CD4-positive, alpha-beta memory T cell (primary cell): ENCODE data around the gene ANOS1. TPM values are rescaled to one million over a fixed set of nuclear protein-coding genes. Genes with fewer than 3 reads are reported as not detected.
"Not testable (repeated sequence)": the region's sequence is repeated elsewhere in the genome, so short reads cannot be mapped to it uniquely, and the experiment has no call there.

Experiments
- CTCF ChIA-PET: fragments of 350-600 bp; sonication (Branson Sonifier 250); formaldehyde crosslinking; loops from one replicate; lab custom pipeline; 2021; ENCODE audit warnings: inconsistent platforms; ENCODE audit not compliant: partially characterized antibody; lab: Charles Lee
- POLR2A ChIA-PET: fragments of 350-600 bp; sonication (Branson Sonifier 250); formaldehyde crosslinking; loops from one replicate; lab custom pipeline; 2021; ENCODE audit not compliant: partially characterized antibody; lab: Charles Lee
- DNase-seq, 5 donors: peaks; one replicate each; pipeline versions ENCODE4 v3.0.0 to v3.0.0-alpha.2; 2020 to 2022; ENCODE audit warnings: mixed read lengths in 1 of 5
- H3K27ac ChIP-seq: one replicate; pipeline ENCODE4 v1.7.0; 2013; ENCODE audit warnings: low read depth, low read length
- H3K27me3 ChIP-seq: 2 replicates; pipeline ENCODE4 v1.7.0; 2013; ENCODE audit warnings: mild to moderate bottlenecking, low read length, moderate library complexity; ENCODE audit not compliant: insufficient read depth
- H3K36me3 ChIP-seq: 2 replicates; pipeline ENCODE4 v1.7.0; 2013; ENCODE audit warnings: mild to moderate bottlenecking, low read length, moderate library complexity; ENCODE audit not compliant: insufficient read depth
- H3K4me1 ChIP-seq: 2 replicates; pipeline ENCODE4 v1.7.0; 2013; ENCODE audit warnings: mild to moderate bottlenecking, low read length, moderate library complexity; ENCODE audit not compliant: insufficient read depth
- H3K4me3 ChIP-seq, 2 donors: one replicate each; pipeline ENCODE4 v1.7.0; 2013; ENCODE audit warnings: low read length in 2 of 2, mild to moderate bottlenecking in 1 of 2
- H3K9me3 ChIP-seq, 2 donors: one replicate each; pipeline ENCODE4 v1.7.0; 2013; ENCODE audit warnings: low read length in 2 of 2, control low read depth in 1 of 2; ENCODE audit not compliant: control insufficient read depth in 1 of 2
- H3K27ac Mint-ChIP-seq, 7 donors: one replicate each; pipeline ENCODE4 v1.8.0; 2020 to 2021; ENCODE audit warnings: mixed read lengths in 7 of 7, mild to moderate bottlenecking in 6 of 7, inconsistent platforms in 3 of 7, moderate library complexity in 3 of 7
- H3K27me3 Mint-ChIP-seq, 2 donors: one replicate each; pipeline ENCODE4 v1.8.0; 2020 to 2021; ENCODE audit warnings: mixed read lengths in 2 of 2
- H3K36me3 Mint-ChIP-seq, 2 donors: one replicate each; pipeline ENCODE4 v1.8.0; 2020 to 2021; ENCODE audit warnings: mixed read lengths in 2 of 2, inconsistent platforms in 1 of 2, mild to moderate bottlenecking in 1 of 2
- H3K4me1 Mint-ChIP-seq, 4 donors: one replicate each; pipeline ENCODE4 v1.8.0; 2020 to 2021; ENCODE audit warnings: mixed read lengths in 4 of 4, mild to moderate bottlenecking in 1 of 4
- H3K4me3 Mint-ChIP-seq, 8 donors: one replicate each; pipeline ENCODE4 v1.8.0; 2020 to 2021; ENCODE audit warnings: mixed read lengths in 8 of 8, mild to moderate bottlenecking in 7 of 8, moderate library complexity in 6 of 8, inconsistent platforms in 3 of 8
- H3K9me3 Mint-ChIP-seq, 8 donors: one replicate each; pipeline ENCODE4 v1.8.0; 2020 to 2021; ENCODE audit warnings: mixed read lengths in 8 of 8, mild to moderate bottlenecking in 5 of 8, inconsistent platforms in 3 of 8, moderate library complexity in 1 of 8
- intact Hi-C: fragments of 100-400 bp; cut with micrococcal nuclease; formaldehyde crosslinking; loops from one replicate; pipeline ENCODE4 v1.15.1; 2023
- polyA plus RNA-seq, 2 donors: library from polyadenylated mRNA; unstranded; fragments of 300-500 nt; fragmentation: Illumina TruSeq; gene quantifications; one replicate each; pipeline ENCODE4 v1.2.3, GENCODE V29; 2021
- total RNA-seq, 2 experiments: library from RNA; stranded (reverse); gene quantifications; one replicate each; pipeline ENCODE4 v1.2.3, GENCODE V29; 2021

ANOS1 gene, protein sequence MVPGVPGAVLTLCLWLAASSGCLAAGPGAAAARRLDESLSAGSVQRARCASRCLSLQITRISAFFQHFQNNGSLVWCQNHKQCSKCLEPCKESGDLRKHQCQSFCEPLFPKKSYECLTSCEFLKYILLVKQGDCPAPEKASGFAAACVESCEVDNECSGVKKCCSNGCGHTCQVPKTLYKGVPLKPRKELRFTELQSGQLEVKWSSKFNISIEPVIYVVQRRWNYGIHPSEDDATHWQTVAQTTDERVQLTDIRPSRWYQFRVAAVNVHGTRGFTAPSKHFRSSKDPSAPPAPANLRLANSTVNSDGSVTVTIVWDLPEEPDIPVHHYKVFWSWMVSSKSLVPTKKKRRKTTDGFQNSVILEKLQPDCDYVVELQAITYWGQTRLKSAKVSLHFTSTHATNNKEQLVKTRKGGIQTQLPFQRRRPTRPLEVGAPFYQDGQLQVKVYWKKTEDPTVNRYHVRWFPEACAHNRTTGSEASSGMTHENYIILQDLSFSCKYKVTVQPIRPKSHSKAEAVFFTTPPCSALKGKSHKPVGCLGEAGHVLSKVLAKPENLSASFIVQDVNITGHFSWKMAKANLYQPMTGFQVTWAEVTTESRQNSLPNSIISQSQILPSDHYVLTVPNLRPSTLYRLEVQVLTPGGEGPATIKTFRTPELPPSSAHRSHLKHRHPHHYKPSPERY
- under 1 TPM; 0.14 to 0.15 TPM for total RNA-seq
- polyA plus RNA-seq, result not detected

DNA sequence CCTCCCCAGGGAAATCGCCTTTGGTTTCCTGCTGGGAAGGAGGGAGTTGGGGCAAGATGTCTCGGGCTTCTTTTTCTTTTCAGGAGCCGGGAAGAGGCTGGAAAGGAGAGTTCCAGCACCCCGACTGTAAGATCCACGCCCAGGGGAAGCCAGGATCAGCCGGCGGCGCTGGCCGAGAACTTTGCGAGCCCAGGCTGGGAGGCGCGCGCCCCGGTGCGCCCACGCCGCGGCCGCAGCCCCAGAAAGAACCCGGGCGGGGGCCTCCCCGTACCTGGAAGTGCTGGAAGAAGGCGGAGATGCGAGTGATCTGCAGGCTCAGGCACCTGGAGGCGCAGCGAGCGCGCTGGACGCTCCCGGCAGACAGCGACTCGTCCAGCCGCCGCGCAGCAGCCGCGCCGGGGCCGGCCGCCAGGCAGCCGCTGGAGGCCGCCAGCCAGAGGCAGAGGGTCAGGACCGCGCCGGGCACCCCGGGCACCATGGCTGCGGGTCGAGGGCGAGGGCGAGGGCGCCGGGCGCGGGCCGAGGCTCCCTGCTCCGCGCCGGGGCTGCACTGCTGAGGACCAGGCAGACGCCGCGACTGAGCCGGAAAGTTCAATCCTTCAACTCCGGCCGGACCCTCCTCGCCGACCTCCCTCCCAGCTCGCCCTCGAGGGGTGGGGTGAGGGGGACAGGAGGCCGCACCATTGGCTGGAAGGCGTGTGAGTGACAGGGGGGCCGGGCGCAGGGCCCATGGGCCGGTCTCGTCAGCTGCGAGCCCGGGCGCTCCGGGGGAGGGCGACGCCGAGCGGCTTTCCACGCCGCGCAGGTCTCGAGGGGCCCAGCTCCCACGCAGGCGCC lies at the start of gene ANOS1:
TSS of gene ANOS1 (minus strand) at position 579 of the 837 bp plus-strand sequence. CDS start at position 478, 101 bp downstream.
- Mint-ChIP-seq H3K9me3 (no peaks in the 10 kb centered on the region), H3K27ac (no peak within 1 kb of the TSS), H3K27me3 (peaks cover 15 to 16% of the 10 kb centered on the region in 2 donors), H3K36me3 (no peaks in the 10 kb centered on the region), H3K4me1 (peaks cover 3 to 6% (median 5%) of the 10 kb centered on the region in 4 donors), H3K4me3 (peak within 1 kb of the TSS in 5 of 8 donors; percentile 8 to 45 (median 34))
- ChIA-PET CTCF (no interaction called here), POLR2A (no interaction called here)
- Histone ChIP-seq H3K4me3 (no peak within 1 kb of the TSS), H3K27ac (no peak within 1 kb of the TSS), H3K9me3 (no peaks in the 10 kb centered on the region), H3K27me3 (no peaks in the 10 kb centered on the region), H3K36me3 (no peaks in the 10 kb centered on the region), H3K4me1 (no peaks in the 10 kb centered on the region)
- intact Hi-C loops, result no loop called here
- no peak for DNase-seq

DNA sequence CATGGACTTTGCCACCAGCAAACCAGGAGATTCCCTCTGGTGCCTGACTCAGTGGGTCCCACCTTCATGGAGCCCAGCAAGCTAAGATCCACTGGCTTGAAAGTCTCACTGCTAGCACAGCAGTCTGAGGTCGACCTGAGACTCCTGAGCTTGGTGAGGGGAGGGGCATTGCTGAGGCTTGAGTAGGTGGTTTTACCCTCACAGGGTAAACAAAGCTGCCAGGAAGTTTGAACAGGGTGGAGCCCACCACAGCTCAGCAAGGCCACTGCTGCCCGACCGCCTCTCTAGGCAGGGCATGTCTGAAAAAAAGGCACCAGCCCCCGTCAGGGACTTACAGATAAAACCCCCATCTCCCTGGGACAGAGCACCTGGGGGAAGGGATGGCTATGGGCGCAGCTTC lies 41.2 kb upstream of the ANOS1 start:
- Mint-ChIP-seq H3K27ac (no peak overlapping the region), H3K4me3 (no peak overlapping the region), H3K27me3 (peaks cover 0 to 8% of the 10 kb centered on the region in 2 donors), H3K4me1 (peaks cover 0 to 8% (median 1%) of the 10 kb centered on the region in 4 donors), H3K36me3 (no peaks in the 10 kb centered on the region), H3K9me3 (peaks cover 0 to 6% (median 0%) of the 10 kb centered on the region in 8 donors)
- H3K27me3 ChIP-seq, result no peaks in the 10 kb centered on the region
- DNase-seq, result no peak
- intact Hi-C loops, result no loop called here
- CTCF ChIA-PET, result no interaction called here
- no peak overlapping the region for H3K4me3 ChIP-seq
- no peaks in the 10 kb centered on the region for H3K36me3 ChIP-seq
- POLR2A ChIA-PET, result no interaction called here
- no peak overlapping the region for H3K27ac ChIP-seq
- H3K9me3 ChIP-seq, result no peaks in the 10 kb centered on the region
- H3K4me1 ChIP-seq, result peaks cover 4% of the 10 kb centered on the region

DNA sequence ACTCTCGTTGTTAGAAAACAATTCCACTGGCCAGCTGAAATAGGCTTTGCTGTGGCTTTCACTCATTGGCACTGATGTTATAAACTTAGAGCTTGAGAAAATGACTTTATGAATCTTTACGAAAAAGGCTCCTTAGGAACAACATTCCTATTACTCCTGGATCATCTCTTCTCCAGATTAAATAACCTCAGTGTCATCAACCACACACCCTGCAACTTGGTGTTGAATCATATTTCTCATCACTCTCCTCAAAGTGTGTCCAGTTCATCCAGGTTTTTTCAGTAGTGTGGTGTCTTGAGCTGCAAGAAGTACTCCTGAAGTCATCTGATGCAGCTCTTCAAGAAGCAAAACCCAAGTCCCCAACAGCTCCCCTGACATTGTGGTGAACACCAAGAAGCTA lies 28.1 kb upstream of the ANOS1 start:
- no peak overlapping the region for H3K27ac ChIP-seq
- H3K9me3 ChIP-seq, result no peaks in the 10 kb centered on the region
- H3K4me1 ChIP-seq, result no peaks in the 10 kb centered on the region
- no peak for DNase-seq
- peaks cover 5 to 10% of the 10 kb centered on the region in 2 donors for H3K27me3 Mint-ChIP-seq
- H3K27me3 ChIP-seq, result no peaks in the 10 kb centered on the region
- no peak overlapping the region for H3K27ac Mint-ChIP-seq
- no peaks in the 10 kb centered on the region for H3K36me3 ChIP-seq
- no peak overlapping the region for H3K4me3 Mint-ChIP-seq
- H3K36me3 Mint-ChIP-seq, result no peaks in the 10 kb centered on the region
- peaks cover 0 to 4% (median 0%) of the 10 kb centered on the region in 8 donors for H3K9me3 Mint-ChIP-seq
- intact Hi-C loops, result no loop called here
- POLR2A ChIA-PET, result no interaction called here
- no peak overlapping the region for H3K4me3 ChIP-seq
- no peaks in the 10 kb centered on the region for H3K4me1 Mint-ChIP-seq
- CTCF ChIA-PET, result no interaction called here

DNA sequence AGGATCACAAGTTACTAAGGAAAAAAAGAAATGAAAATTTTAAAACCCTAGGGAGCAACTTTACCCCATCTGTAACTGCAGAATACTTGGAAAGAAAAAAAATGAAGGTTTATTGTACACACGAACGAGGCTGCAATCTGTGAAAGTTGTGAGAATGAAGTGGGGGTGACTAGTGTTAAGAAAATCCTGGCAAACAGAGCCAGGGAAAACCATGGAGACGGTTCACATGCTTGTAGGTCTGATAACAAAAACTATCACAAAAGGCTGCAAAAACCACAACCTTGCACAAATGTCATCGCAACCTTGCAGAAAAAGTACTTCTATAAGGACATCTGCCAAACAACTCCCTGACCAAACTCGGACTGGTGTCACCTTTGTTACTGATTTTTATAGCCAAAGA lies 26.8 kb upstream of the ANOS1 start:
- intact Hi-C loops, result not testable (repeated sequence)

DNA sequence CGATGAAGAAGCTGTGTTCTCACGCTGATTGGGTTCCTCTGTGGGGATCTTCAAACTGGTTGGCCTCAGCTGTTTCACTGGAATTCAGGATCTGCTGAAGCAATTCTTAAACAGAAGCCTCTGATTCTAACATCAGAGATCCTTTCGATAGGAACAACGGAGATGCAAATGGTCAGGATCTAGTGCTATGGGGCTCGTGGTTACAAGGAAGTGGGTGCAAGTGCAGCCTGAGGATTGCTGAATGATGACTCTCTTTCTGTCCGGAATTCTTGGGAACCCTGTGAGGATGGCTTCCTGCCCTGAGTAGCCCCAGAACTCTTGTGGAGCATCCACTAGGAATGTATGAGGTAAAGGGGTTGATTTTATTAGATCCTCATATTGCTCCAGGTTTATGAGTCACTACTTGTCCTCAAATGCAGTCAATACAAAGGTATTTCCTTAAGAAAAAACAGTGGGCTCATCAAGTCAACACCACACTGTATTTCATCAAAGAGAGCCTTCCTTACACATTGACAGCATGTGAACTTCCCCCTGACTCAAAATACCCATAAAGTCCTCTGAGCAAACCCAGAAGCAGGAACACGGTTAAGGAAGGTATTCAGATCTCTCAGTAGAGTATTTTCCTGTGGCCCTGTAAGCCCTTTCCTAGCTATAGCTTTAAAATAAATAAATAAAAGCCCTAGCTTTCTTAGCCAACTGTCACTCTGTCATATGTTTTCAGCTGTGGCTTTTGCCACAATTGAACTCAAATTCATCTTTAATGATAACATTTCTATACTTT lies 25.9 kb upstream of the ANOS1 start:
- H3K36me3 Mint-ChIP-seq, intact Hi-C loops, CTCF ChIA-PET, H3K27ac Mint-ChIP-seq, H3K4me3 ChIP-seq, H3K4me1 Mint-ChIP-seq, H3K27me3 ChIP-seq, DNase-seq, H3K9me3 ChIP-seq, POLR2A ChIA-PET, H3K9me3 Mint-ChIP-seq, H3K4me1 ChIP-seq, H3K4me3 Mint-ChIP-seq, H3K36me3 ChIP-seq, H3K27me3 Mint-ChIP-seq, H3K27ac ChIP-seq: not testable (repeated sequence)

More for the DNA sequence above, 26.8 kb upstream of the ANOS1 start:
- H3K27ac Mint-ChIP-seq, H3K36me3 ChIP-seq, H3K4me3 Mint-ChIP-seq, H3K9me3 ChIP-seq, H3K27me3 Mint-ChIP-seq, H3K36me3 Mint-ChIP-seq, CTCF ChIA-PET, DNase-seq, H3K9me3 Mint-ChIP-seq, H3K4me1 ChIP-seq, H3K27ac ChIP-seq, H3K4me3 ChIP-seq, H3K27me3 ChIP-seq, H3K4me1 Mint-ChIP-seq, POLR2A ChIA-PET: not testable (repeated sequence)

DNA sequence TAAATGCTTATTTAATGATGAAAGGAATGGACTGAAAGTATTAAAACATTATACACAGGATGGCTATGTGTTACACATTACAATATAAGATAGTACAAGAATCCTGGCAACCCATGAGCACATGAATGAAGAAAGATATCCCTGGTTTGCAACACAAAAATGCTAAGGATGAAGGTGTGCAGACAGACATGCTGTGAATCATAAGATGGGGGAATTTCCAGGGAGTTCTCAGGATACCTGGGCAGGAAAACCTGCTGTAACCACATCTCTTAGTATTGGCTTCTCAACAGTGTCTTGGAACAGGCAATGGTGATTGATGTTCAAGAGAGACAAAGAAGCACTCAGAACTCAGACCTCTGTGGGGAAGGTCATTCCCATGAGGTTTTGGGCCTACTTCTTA lies 23.9 kb upstream of the ANOS1 start:
- Mint-ChIP-seq H3K27ac (no peak overlapping the region), H3K4me1 (no peaks in the 10 kb centered on the region), H3K36me3 (no peaks in the 10 kb centered on the region), H3K4me3 (no peak overlapping the region), H3K9me3 (peaks cover 0 to 4% (median 0%) of the 10 kb centered on the region in 8 donors), H3K27me3 (peaks cover 0 to 2% of the 10 kb centered on the region in 2 donors)
- Histone ChIP-seq H3K4me1 (no peaks in the 10 kb centered on the region), H3K9me3 (no peaks in the 10 kb centered on the region), H3K36me3 (no peaks in the 10 kb centered on the region), H3K27ac (no peak overlapping the region), H3K27me3 (no peaks in the 10 kb centered on the region), H3K4me3 (no peak overlapping the region)
- ChIA-PET POLR2A (no interaction called here), CTCF (interaction anchor here (1.1 kb wide), 1 partner anchor 10 kb away, joined by 6 read pairs; no protein-coding TSS in a partner anchor)
- no peak for DNase-seq
- intact Hi-C loops, result no loop called here
